ENCODE results near the gene UGT1A3.

Gene UGT1A3

DNA sequence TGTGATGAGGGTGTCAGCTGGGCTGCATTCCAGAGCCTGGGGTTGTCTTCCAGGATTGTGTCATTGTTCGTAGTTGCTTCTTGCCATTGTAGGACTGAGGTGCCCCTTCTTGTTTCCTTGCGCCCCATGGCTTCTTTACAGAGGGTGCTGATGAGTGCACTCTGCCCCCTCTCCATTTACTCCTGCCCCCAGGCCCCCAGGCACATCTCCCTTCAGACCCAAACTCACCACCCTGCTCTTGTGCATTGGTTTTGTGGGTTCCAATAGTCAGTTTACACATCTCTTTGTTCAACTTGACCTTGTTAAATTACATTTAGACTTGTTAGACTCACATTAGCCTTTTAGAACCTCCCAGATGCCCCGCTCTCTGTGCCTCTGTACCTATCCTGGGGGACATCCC, 92.4 kb downstream of the UGT1A3 start:
- H3F3A ChIP-seq (ENCODE audit: insufficient read depth, low read length): no peaks in the 10 kb centered on the region
- H3K4me2 ChIP-seq (ENCODE audit: low read length): no peak overlapping the region
- H4K20me1 ChIP-seq (ENCODE audit: insufficient read depth, low read length): no peaks in the 10 kb centered on the region
- no peaks in the 10 kb centered on the region for H3K79me2 ChIP-seq (ENCODE audit: insufficient read depth, low read length)
- no peak overlapping the region for H3K9ac ChIP-seq (ENCODE audit: low read length)
- no peaks in the 10 kb centered on the region for H3K9me3 ChIP-seq (ENCODE audit: low read length)
- H3K9me2 ChIP-seq (ENCODE audit: low read depth, low read length): no peaks in the 10 kb centered on the region
- H2AFZ ChIP-seq (ENCODE audit: low read length): no peak overlapping the region
- no peaks in the 10 kb centered on the region for H3K4me1 ChIP-seq (ENCODE audit: insufficient read depth, low read length, severe bottlenecking)
- H3K36me3 ChIP-seq (ENCODE audit: insufficient read depth, low read length): no peaks in the 10 kb centered on the region
- peaks cover 9% of the 10 kb centered on the region; the same call in 1 of the 2 replicates for H3K27me3 ChIP-seq (ENCODE audit: insufficient read depth, low read length)
- TF ChIP-seq, protein P1, sequence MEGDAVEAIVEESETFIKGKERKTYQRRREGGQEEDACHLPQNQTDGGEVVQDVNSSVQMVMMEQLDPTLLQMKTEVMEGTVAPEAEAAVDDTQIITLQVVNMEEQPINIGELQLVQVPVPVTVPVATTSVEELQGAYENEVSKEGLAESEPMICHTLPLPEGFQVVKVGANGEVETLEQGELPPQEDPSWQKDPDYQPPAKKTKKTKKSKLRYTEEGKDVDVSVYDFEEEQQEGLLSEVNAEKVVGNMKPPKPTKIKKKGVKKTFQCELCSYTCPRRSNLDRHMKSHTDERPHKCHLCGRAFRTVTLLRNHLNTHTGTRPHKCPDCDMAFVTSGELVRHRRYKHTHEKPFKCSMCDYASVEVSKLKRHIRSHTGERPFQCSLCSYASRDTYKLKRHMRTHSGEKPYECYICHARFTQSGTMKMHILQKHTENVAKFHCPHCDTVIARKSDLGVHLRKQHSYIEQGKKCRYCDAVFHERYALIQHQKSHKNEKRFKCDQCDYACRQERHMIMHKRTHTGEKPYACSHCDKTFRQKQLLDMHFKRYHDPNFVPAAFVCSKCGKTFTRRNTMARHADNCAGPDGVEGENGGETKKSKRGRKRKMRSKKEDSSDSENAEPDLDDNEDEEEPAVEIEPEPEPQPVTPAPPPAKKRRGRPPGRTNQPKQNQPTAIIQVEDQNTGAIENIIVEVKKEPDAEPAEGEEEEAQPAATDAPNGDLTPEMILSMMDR (IDR thresholded peaks at IDR 0.05; ENCODE audit: low read length): no peak
- TF ChIP-seq EZH2 (IDR thresholded peaks at IDR 0.05; ENCODE audit: borderline replicate concordance, low read length): no peak
- H3K4me3 ChIP-seq (ENCODE audit: low read depth, low read length, poor library complexity, severe bottlenecking): no peak overlapping the region
- H3K27ac ChIP-seq (ENCODE audit: low read depth, low read length, poor library complexity, severe bottlenecking): no peak overlapping the region

DNA sequence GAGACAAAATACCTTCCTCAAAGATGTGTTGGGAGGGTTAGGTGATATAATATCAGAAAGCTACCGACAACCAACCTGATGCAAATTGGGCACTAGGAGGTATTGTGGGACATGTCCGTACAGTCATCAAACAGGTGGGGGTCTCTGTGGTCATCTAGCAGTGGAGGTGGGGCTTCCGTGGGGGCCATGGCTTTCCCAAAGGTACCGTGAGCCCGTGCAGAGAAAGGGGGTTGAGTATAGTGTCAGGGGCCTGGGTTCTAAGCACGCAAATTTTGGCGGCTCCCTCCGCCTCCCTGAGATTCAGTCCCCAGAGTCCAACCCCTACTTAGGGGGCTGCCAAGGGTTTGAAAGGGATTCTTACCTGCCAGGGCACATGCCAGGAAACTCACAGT, 92.9 kb downstream of the UGT1A3 start:
- Histone ChIP-seq H3K9me2 (ENCODE audit: low read depth, low read length) (no peaks in the 10 kb centered on the region), H3F3A (ENCODE audit: insufficient read depth, low read length) (no peaks in the 10 kb centered on the region), H3K9me3 (ENCODE audit: low read length) (no peaks in the 10 kb centered on the region), H3K4me3 (ENCODE audit: low read depth, low read length, poor library complexity, severe bottlenecking) (no peak overlapping the region), H3K79me2 (ENCODE audit: insufficient read depth, low read length) (no peaks in the 10 kb centered on the region), H3K27ac (ENCODE audit: low read depth, low read length, poor library complexity, severe bottlenecking) (no peak overlapping the region), H3K4me1 (ENCODE audit: insufficient read depth, low read length, severe bottlenecking) (no peaks in the 10 kb centered on the region), H3K9ac (ENCODE audit: low read length) (no peak overlapping the region), H2AFZ (ENCODE audit: low read length) (no peak overlapping the region), H3K36me3 (ENCODE audit: insufficient read depth, low read length) (no peaks in the 10 kb centered on the region), H3K4me2 (ENCODE audit: low read length) (no peak overlapping the region), H3K27me3 (ENCODE audit: insufficient read depth, low read length) (peaks cover 9% of the 10 kb centered on the region; the same call in 1 of the 2 replicates), H4K20me1 (ENCODE audit: insufficient read depth, low read length) (no peaks in the 10 kb centered on the region)
- TF ChIP-seq, protein P1 (IDR thresholded peaks at IDR 0.05; ENCODE audit: low read length): no peak
- TF ChIP-seq EZH2 (IDR thresholded peaks at IDR 0.05; ENCODE audit: borderline replicate concordance, low read length): no peak

DNA sequence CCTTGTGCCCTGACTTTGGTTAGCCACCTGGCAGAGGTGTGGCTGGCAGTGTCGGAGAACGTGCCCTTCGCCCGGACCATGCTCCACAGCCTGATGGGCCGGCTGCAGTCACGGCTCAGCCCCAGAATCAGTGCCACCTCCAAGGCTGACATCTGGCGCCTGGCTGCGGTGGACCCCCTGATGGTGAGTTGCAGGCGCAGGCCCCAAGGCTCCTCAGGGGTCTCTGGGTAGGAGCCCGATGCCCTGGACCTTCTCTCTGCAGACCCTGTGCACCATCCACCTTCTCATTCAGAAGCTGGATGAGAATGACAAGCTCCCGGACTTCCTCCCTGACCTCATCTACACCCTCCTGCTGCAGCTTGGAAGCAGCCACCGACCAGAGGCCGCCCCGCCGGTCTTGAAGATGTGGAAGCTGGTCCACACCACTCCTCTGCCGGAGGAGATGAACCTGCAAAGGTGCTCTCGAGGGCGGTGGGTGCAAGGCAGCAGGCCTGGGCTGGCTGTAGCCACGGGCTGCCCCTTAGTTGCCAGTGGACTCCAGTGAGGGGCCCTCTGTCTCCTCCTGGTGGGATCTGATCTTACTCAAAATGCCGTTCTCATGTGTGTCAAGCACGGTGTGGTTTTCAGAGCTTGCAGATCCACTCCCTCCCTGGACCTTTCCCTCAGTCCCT, 93.4 kb downstream of the UGT1A3 start:
- Histone ChIP-seq H3K9me3 (ENCODE audit: low read length) (no peaks in the 10 kb centered on the region), H3K4me3 (ENCODE audit: low read depth, low read length, poor library complexity, severe bottlenecking) (no peak overlapping the region), H3K79me2 (ENCODE audit: insufficient read depth, low read length) (no peaks in the 10 kb centered on the region), H3K9me2 (ENCODE audit: low read depth, low read length) (no peaks in the 10 kb centered on the region), H3K27ac (ENCODE audit: low read depth, low read length, poor library complexity, severe bottlenecking) (no peak overlapping the region), H3K4me1 (ENCODE audit: insufficient read depth, low read length, severe bottlenecking) (no peaks in the 10 kb centered on the region), H3K4me2 (ENCODE audit: low read length) (no peak overlapping the region), H2AFZ (ENCODE audit: low read length) (no peak overlapping the region), H3K36me3 (ENCODE audit: insufficient read depth, low read length) (no peaks in the 10 kb centered on the region), H3K27me3 (ENCODE audit: insufficient read depth, low read length) (peaks cover 9% of the 10 kb centered on the region; the same call in 1 of the 2 replicates), H4K20me1 (ENCODE audit: insufficient read depth, low read length) (no peaks in the 10 kb centered on the region), H3F3A (ENCODE audit: insufficient read depth, low read length) (no peaks in the 10 kb centered on the region), H3K9ac (ENCODE audit: low read length) (no peak overlapping the region)
- TF ChIP-seq, protein P1 (IDR thresholded peaks at IDR 0.05; ENCODE audit: low read length): no peak
- no peak for TF ChIP-seq EZH2 (IDR thresholded peaks at IDR 0.05; ENCODE audit: borderline replicate concordance, low read length)
